Naive thymus-derived CD8-positive, alpha-beta T cell (primary cell): Measurements from ENCODE around the gene SULT6B1. TPM values are rescaled to one million over a fixed set of nuclear protein-coding genes. Genes with fewer than 3 reads are reported as not detected.
"Not testable (repeated sequence)": the region's sequence is repeated elsewhere in the genome, so short reads cannot be mapped to it uniquely, and the experiment has no call there.

Source experiments
- ATAC-seq, 2 donors: fragments of 150-1000 bp; cut with Tn5 transposase in 1 of 2; sonication (Bioruptor Pico), chemical (Tn5 transposase) in 1 of 2; 1 replicate in 1 of 2; 2 replicates in 1 of 2; pipeline ENCODE4 v1.10.0; 2021; ENCODE audit warnings: mild to moderate bottlenecking in 2 of 2, moderate library complexity in 2 of 2
- POLR2A ChIA-PET: fragments of 350-600 bp; sonication (Branson Sonifier 250); formaldehyde crosslinking; loops from one replicate; lab custom pipeline; 2021; ENCODE audit warnings: antibody characterized with exemption; lab: Charles Lee
- DNase-seq, 10 donors: peaks; one replicate each; pipeline versions ENCODE4 v3.0.0 to v3.0.0-alpha.2; 2020 to 2022
- H3K27ac Mint-ChIP-seq, 10 donors: one replicate each; pipeline ENCODE4 v1.8.0; 2020 to 2022; ENCODE audit warnings: mild to moderate bottlenecking in 10 of 10, mixed read lengths in 10 of 10, moderate library complexity in 4 of 10, inconsistent platforms in 1 of 10
- H3K27me3 Mint-ChIP-seq, 5 donors: one replicate each; pipeline ENCODE4 v1.8.0; 2021 to 2022; ENCODE audit warnings: mixed read lengths in 5 of 5
- H3K36me3 Mint-ChIP-seq, 3 donors: one replicate each; pipeline ENCODE4 v1.8.0; 2020 to 2022; ENCODE audit warnings: mixed read lengths in 3 of 3, mild to moderate bottlenecking in 2 of 3, inconsistent platforms in 1 of 3
- H3K4me1 Mint-ChIP-seq, 4 donors: one replicate each; pipeline ENCODE4 v1.8.0; 2021 to 2022; ENCODE audit warnings: mixed read lengths in 4 of 4
- H3K4me3 Mint-ChIP-seq, 10 donors: one replicate each; pipeline ENCODE4 v1.8.0; 2020 to 2022; ENCODE audit warnings: mild to moderate bottlenecking in 10 of 10, mixed read lengths in 10 of 10, moderate library complexity in 6 of 10, inconsistent platforms in 1 of 10
- H3K9me3 Mint-ChIP-seq, 9 donors: one replicate each; pipeline ENCODE4 v1.8.0; 2020 to 2022; ENCODE audit warnings: mixed read lengths in 9 of 9, mild to moderate bottlenecking in 3 of 9, inconsistent platforms in 1 of 9, moderate library complexity in 1 of 9
- polyA plus RNA-seq, 3 donors: library from polyadenylated mRNA; unstranded; fragments of 300-500 nt; fragmentation: Illumina TruSeq; gene quantifications; one replicate each; pipeline ENCODE4 v1.2.3, GENCODE V29; 2021
- total RNA-seq, 8 experiments: library from RNA in 2 of 8; stranded (reverse) in 2 of 8; gene quantifications; one replicate each; pipeline ENCODE4 v1.2.3 and lab custom pipeline; 2021 to 2026

SULT6B1 gene
- total RNA-seq (not detected), polyA plus RNA-seq (not detected), total RNA-seq (lab: John Stamatoyannopoulos, UW) (0 to 0.09 (median 0) reads per million in 6 experiments)

- peaks cover 1 to 10% (median 4%) of the 10 kb centered on the region in 5 donors for H3K27me3 Mint-ChIP-seq
- no peaks in the 10 kb centered on the region for H3K36me3 Mint-ChIP-seq
- POLR2A ChIA-PET, result no interaction called here
- no peak for DNase-seq
- H3K9me3 Mint-ChIP-seq, result no peaks in the 10 kb centered on the region
- ATAC-seq, result no peak
- no peak within 1 kb of the TSS for H3K4me3 Mint-ChIP-seq
- no peak within 1 kb of the TSS for H3K27ac Mint-ChIP-seq
- H3K4me1 Mint-ChIP-seq, result no peaks in the 10 kb centered on the region
These were observed at the start of gene SULT6B1 for GRCh38 chr2:37188570-37188969. SULT6B1 (minus strand) TSS chr2:37188670; CDS start chr2:37188640, 30 bp downstream.

GRCh38 chr2:37232131-37232933, 43.9 kb upstream of the SULT6B1 start:
- peak in 1 of 2 donors; percentile 2 for ATAC-seq
- no peak overlapping the region for H3K27ac Mint-ChIP-seq
- POLR2A ChIA-PET, result interaction anchor here (0.5 to 1.7 kb wide), 9 partner anchors 11 to 1552 kb away, joined by 3 to 17 read pairs (median 4); partner anchors contain the start of genes CEBPZOS, EIF2AK2, GPATCH11 and HEATR5B
- no peaks in the 10 kb centered on the region for H3K27me3 Mint-ChIP-seq
- H3K4me3 Mint-ChIP-seq, result no peak overlapping the region
- H3K4me1 Mint-ChIP-seq, result peaks cover 10 to 40% (median 32%) of the 10 kb centered on the region in 4 donors
- H3K36me3 Mint-ChIP-seq, result peaks cover 0 to 38% (median 20%) of the 10 kb centered on the region in 3 donors
- no peak for DNase-seq
- H3K9me3 Mint-ChIP-seq, result no peaks in the 10 kb centered on the region

- Mint-ChIP-seq H3K9me3 (no peaks in the 10 kb centered on the region), H3K36me3 (peaks cover 4 to 38% (median 25%) of the 10 kb centered on the region in 3 donors), H3K4me1 (peaks cover 12 to 48% (median 40%) of the 10 kb centered on the region in 4 donors), H3K4me3 (no peak within 1 kb of the TSS), H3K27me3 (no peaks in the 10 kb centered on the region), H3K27ac (no peak within 1 kb of the TSS)
- DNase-seq, result peak; percentile 68 to 94 (median 86)
- ATAC-seq, result peak; percentile 88 to 92
- POLR2A ChIA-PET, result interaction anchor here (0.5 to 1.7 kb wide), 9 partner anchors 10 to 1553 kb away, joined by 3 to 17 read pairs (median 4); partner anchors contain the start of genes CEBPZOS, EIF2AK2, GPATCH11 and HEATR5B
These were observed 43.0 kb upstream of the SULT6B1 start, which contains the start of the genes CEBPZ and NDUFAF7 for GRCh38 chr2:37231241-37232130. CEBPZ (minus strand) TSS chr2:37231596; CDS start chr2:37231567, 29 bp downstream. NDUFAF7 (plus strand) TSS chr2:37231658; CDS start chr2:37231706, 48 bp downstream.

GRCh38 chr2:37230581-37230980, 42.1 kb upstream of the SULT6B1 start:
- Mint-ChIP-seq H3K4me3 (no peak overlapping the region), H3K27ac (no peak overlapping the region), H3K36me3 (peaks cover 4 to 38% (median 20%) of the 10 kb centered on the region in 3 donors), H3K4me1 (peaks cover 12 to 51% (median 44%) of the 10 kb centered on the region in 4 donors), H3K27me3 (no peaks in the 10 kb centered on the region), H3K9me3 (no peaks in the 10 kb centered on the region)
- no peak for ATAC-seq
- POLR2A ChIA-PET, result no interaction called here
- peak in 1 of 10 donors; percentile 4 for DNase-seq

- H3K4me1 Mint-ChIP-seq, result peaks cover 13 to 53% (median 44%) of the 10 kb centered on the region in 4 donors
- no peak overlapping the region for H3K4me3 Mint-ChIP-seq
These were observed 40.3 kb upstream of the SULT6B1 start for GRCh38 chr2:37228788-37229187.

GRCh38 chr2:37226863-37227262, 38.4 kb upstream of the SULT6B1 start:
- H3K4me1 Mint-ChIP-seq, result peaks cover 26 to 66% (median 59%) of the 10 kb centered on the region in 4 donors
- POLR2A ChIA-PET, result no interaction called here
- no peak overlapping the region for H3K27ac Mint-ChIP-seq
- no peaks in the 10 kb centered on the region for H3K9me3 Mint-ChIP-seq
- ATAC-seq, result no peak
- DNase-seq, result no peak
- H3K36me3 Mint-ChIP-seq, result peaks cover 13 to 61% (median 31%) of the 10 kb centered on the region in 3 donors
- peak overlapping the region in 6 of 10 donors; percentile 5 to 62 (median 17) for H3K4me3 Mint-ChIP-seq
- no peaks in the 10 kb centered on the region for H3K27me3 Mint-ChIP-seq

More at GRCh38 chr2:37228788-37229187, 40.3 kb upstream of the SULT6B1 start:
- H3K27me3 Mint-ChIP-seq, result no peaks in the 10 kb centered on the region
- no peak overlapping the region for H3K27ac Mint-ChIP-seq
- POLR2A ChIA-PET, result no interaction called here
- peaks cover 13 to 43% (median 21%) of the 10 kb centered on the region in 3 donors for H3K36me3 Mint-ChIP-seq
- ATAC-seq, result no peak
- H3K9me3 Mint-ChIP-seq, result no peaks in the 10 kb centered on the region
- DNase-seq, result no peak

GRCh38 chr2:37225129-37225528, 36.7 kb upstream of the SULT6B1 start:
- H3K4me3 Mint-ChIP-seq, result peak overlapping the region in 9 of 10 donors; percentile 7 to 66 (median 42)
- ATAC-seq, POLR2A ChIA-PET, H3K9me3 Mint-ChIP-seq, DNase-seq, H3K27me3 Mint-ChIP-seq: not testable (repeated sequence)
- peaks cover 26 to 70% (median 59%) of the 10 kb centered on the region in 4 donors for H3K4me1 Mint-ChIP-seq
- H3K36me3 Mint-ChIP-seq, result peaks cover 13 to 78% (median 43%) of the 10 kb centered on the region in 3 donors
- H3K27ac Mint-ChIP-seq, result peak overlapping the region in 4 of 10 donors; percentile 9 to 67 (median 30)

- POLR2A ChIA-PET, result no interaction called here
- Mint-ChIP-seq H3K4me3 (peak overlapping the region in 1 of 10 donors; percentile 51), H3K27ac (peak overlapping the region in 4 of 10 donors; percentile 3 to 27 (median 14)), H3K4me1 (peaks cover 26 to 65% (median 56%) of the 10 kb centered on the region in 4 donors), H3K9me3 (no peaks in the 10 kb centered on the region), H3K27me3 (no peaks in the 10 kb centered on the region), H3K36me3 (peaks cover 13 to 86% (median 45%) of the 10 kb centered on the region in 3 donors)
- DNase-seq, result no peak
- no peak for ATAC-seq
These were observed 35.6 kb upstream of the SULT6B1 start for GRCh38 chr2:37224063-37224462.

GRCh38 chr2:37223131-37223530, 34.7 kb upstream of the SULT6B1 start:
- Mint-ChIP-seq H3K4me3 (peak overlapping the region in 1 of 10 donors; percentile 8), H3K27ac (peak overlapping the region in 4 of 10 donors; percentile 0 to 31 (median 14)), H3K9me3 (no peaks in the 10 kb centered on the region), H3K4me1 (peaks cover 26 to 58% (median 52%) of the 10 kb centered on the region in 4 donors), H3K27me3 (no peaks in the 10 kb centered on the region), H3K36me3 (peaks cover 17 to 88% (median 49%) of the 10 kb centered on the region in 3 donors)
- ATAC-seq (no peak), DNase-seq (no peak)
- POLR2A ChIA-PET, result interaction anchor here (0.9 kb wide), 1 partner anchor 26 kb away, joined by 3 read pairs; no protein-coding TSS in a partner anchor

- DNase-seq, result no peak
- Mint-ChIP-seq H3K9me3 (no peaks in the 10 kb centered on the region), H3K4me3 (no peak overlapping the region), H3K36me3 (peaks cover 6 to 87% (median 39%) of the 10 kb centered on the region in 3 donors), H3K4me1 (peaks cover 15 to 27% (median 18%) of the 10 kb centered on the region in 4 donors), H3K27ac (no peak overlapping the region), H3K27me3 (no peaks in the 10 kb centered on the region)
- no peak for ATAC-seq
- POLR2A ChIA-PET, result no interaction called here
These were observed 30.6 kb upstream of the SULT6B1 start for GRCh38 chr2:37219046-37219445.

GRCh38 chr2:37215250-37215649, 26.8 kb upstream of the SULT6B1 start:
- DNase-seq (no peak), ATAC-seq (no peak)
- peak overlapping the region in 2 of 10 donors; percentile 4 to 55 for H3K27ac Mint-ChIP-seq
- H3K27me3 Mint-ChIP-seq, result no peaks in the 10 kb centered on the region
- H3K4me3 Mint-ChIP-seq, result no peak overlapping the region
- POLR2A ChIA-PET, result interaction anchor here (0.7 kb wide), 1 partner anchor 62 kb away, joined by 4 read pairs; no protein-coding TSS in a partner anchor
- H3K9me3 Mint-ChIP-seq, result peaks cover 0 to 8% (median 0%) of the 10 kb centered on the region in 9 donors
- peaks cover 0 to 10% (median 5%) of the 10 kb centered on the region in 4 donors for H3K4me1 Mint-ChIP-seq
- peaks cover 23 to 85% (median 46%) of the 10 kb centered on the region in 3 donors for H3K36me3 Mint-ChIP-seq
